LNCaP clone FGC (cell line): ENCODE measurements around the gene LRRK2.
"Not testable (repeated sequence)": the region's sequence is repeated elsewhere in the genome, so short reads cannot be mapped to it uniquely, and the experiment has no call there.

Source experiments
- DNase-seq: peaks from one replicate; pipeline ENCODE4 v3.0.0-alpha.2; 2011; ENCODE audit warnings: low read depth
- H3K4me3 ChIP-seq: 2 replicates; pipeline ENCODE4 v1.5.1; 2011; ENCODE audit warnings: mild to moderate bottlenecking, low read depth, low read length, control low read depth
- CTCF ChIP-seq: IDR thresholded peaks from 2 replicates; pipeline ENCODE4 v1.5.1; 2012; ENCODE audit warnings: mild to moderate bottlenecking; ENCODE audit not compliant: control insufficient read depth, insufficient read depth; ENCODE audit errors: extremely low read depth

Gene LRRK2

DNA sequence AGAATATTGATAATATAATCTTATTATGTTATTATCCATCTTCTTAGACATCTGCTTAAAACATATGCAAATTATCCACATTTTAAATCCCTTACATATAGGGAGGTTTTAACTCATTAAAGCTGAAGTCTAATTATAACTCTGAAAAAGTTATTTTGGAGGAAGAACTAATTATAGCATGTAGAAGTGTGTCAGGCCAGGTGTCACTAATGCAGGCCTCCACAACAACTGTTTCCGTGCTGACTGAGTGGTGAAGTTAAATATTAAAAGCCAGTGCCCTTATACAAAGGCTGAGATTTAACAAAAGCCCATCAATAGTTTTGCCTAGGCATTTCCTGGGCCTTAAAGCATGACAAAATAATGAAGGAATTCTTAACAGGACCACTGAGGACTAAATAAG lies 157.4 kb downstream of the LRRK2 start:
- no peak for DNase-seq
- no peak overlapping the region for H3K4me3 ChIP-seq
- TF ChIP-seq CTCF, result no peak

- not testable (repeated sequence) for DNase-seq, H3K4me3 ChIP-seq
These were observed 162.5 kb downstream of the LRRK2 start for GRCh38 chr12:40387279-40387678.

DNA sequence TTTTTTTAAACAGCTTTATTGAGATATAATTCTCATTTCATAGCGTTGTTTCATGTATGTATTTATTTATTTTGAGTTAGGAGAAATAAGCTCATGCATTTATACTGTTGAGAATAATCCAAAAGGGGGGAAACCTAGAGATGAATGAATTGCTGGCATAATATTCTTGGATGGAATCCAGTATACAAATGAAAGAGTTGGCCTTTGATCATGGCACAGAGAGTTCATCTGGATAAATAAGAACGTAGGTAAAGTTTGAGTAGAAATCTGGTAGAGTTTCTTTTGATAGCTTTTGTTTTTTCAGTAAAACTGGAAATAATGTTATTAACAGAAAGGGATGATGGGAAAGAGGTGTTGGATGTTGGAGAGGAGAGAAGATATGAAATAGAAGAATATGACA lies 166.2 kb downstream of the LRRK2 start:
- DNase-seq, result no peak
- no peak overlapping the region for H3K4me3 ChIP-seq
- no peak for TF ChIP-seq CTCF

GRCh38 chr12:40393026-40393425 lies 168.2 kb downstream of the LRRK2 start:
- TF ChIP-seq CTCF, result no peak
- no peak for DNase-seq
- H3K4me3 ChIP-seq, result no peak overlapping the region

GRCh38 chr12:40399656-40400055 lies 174.9 kb downstream of the LRRK2 start:
- TF ChIP-seq CTCF, result no peak
- DNase-seq, result no peak
- no peak overlapping the region for H3K4me3 ChIP-seq

DNA sequence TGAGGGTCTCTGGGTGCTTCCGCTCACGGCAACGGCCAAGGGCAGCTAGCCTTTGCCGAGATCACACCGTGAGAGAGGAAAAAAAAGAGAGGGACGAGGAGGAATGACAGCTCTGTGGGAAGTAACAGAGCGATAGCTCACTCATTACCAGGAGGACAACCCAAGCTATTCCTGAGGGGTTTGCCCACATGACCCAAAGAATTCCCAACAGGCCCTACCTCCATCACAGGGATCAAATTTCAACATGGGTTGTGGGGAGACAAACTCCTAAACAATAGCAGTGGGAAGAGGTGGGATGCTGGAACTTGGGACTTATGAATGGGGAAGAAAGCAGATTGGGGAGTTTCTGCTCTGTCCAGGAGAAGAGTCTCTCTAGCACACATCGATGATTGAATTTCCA lies 180.6 kb downstream of the LRRK2 start:
- no peak overlapping the region for H3K4me3 ChIP-seq
- TF ChIP-seq CTCF, result no peak
- DNase-seq, result no peak
